GM18907 (cell line): ENCODE results near the gene DNM2.
A peak's percentile ranks its signal among the peaks of the same experiment; 100 is the strongest.
"Not testable (repeated sequence)": the region's sequence is repeated elsewhere in the genome, so short reads cannot be mapped to it uniquely, and the experiment has no call there.

Experiments used
- ATAC-seq: cut with Tn5 transposase; IDR thresholded peaks from one replicate; pipeline ENCODE4 v1.9.1; 2021; ENCODE audit warnings: mild to moderate bottlenecking, moderate library complexity; ENCODE audit not compliant: unreplicated experiment

DNM2 gene

DNA sequence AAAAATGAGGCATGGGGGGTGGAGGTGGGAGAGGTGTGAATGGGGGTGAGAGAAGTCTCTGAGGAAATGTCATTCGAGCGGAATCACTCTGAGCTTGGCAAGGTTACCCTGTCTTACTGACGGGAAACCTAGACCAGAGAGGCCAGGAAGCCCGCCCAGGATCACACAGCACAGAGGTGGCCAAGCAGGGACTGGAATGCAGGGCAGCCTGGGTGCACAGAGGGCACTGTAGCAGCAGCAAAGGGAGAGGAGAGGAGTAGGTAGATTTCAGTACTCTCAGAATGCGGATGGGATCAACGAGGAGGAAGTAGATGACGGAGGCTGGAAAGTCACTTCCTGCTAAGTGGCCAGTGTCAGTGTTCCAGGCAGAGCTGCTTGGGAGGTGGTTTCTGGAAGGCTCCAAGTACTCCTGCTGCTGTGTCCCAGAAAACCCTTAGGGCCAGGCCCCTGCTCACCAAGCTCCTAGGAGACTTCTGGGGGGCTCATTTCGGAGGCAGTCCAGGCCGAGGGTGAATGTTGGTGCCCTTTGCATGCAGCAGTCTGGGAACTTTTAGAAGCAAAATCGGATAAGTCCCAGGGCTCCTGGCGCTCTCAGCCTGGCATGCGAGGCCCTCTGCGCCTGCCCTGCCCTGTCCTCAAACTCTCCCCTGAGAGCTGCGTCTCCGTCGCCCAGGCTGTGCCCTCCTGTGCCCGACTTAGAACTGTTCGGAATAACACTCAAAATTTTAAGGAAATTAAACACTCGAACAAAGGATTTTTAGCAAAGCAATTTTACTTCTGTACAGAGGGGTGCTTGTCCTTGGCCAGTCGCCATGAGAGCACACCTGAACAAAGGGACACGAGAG, 33.5 kb downstream of the DNM2 start:
- no peak for ATAC-seq

DNA sequence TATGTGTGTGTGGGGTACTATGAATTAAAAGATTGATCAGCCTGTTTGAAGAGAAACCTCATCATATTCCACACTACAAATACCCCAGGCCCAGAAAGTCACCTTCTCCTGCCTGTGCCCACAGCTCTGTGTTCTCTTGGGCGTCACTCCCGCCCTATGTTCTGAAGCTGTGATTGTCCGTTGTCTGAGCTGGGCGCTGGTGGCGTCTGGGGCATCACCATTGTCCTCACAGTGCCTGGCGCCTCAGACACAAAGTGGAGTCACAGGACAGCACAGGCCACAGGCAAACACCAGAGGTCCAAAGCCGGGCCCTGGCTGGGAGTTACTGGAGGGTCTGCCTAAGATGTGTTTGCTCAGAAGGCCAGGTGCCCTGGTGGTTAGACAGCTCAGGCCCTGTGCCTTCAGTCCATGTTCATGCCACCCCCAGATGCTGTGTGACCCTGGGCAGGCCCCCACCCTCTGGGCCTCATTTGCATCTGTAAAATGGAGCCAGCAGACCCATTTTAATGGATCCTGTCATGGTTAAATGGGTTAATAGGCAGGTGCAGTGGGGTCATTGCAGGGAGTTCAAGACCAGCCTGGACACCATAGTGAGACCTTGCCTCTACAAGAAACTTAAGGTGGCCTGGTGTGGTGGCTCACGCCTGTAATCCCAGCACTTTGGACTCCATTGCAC, 34.5 kb downstream of the DNM2 start:
- ATAC-seq: no peak

DNA sequence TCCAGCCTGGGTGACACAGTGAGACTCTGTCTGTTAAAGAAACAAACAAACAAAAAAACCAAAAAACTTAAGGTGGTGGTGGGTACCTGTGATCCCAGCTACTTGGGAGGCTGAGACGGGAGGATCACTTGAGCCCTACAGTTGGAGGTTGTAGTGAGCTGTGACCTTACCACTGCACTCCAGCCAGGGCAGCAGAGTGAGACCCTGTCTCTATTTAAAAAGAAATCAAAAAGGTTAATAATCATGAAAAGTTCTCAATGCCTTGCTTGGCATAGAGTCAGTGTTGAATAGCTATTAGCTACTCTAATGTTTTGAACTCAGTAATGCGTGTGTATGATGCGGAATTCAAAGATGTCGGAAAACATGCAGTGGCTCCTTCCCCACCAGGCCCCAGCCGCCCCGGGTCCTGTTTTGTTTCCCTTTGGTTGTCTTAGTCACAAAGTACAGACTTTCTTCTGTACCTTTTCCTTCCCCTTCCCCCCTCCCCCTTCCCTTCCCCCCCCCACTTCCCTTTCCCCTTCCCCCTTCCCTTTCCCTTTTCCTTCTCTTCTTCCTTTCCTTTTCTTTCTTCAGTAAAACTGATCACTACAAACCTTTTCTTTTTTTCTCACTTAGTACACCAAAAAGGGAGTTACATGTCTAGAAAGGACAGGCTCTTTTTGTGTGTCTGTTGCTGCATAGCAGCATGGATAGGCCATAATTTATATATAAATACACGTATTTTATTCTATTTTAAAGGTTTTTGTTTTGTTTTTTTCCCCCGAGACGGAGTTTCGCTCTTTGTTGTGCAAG, 35.2 kb downstream of the DNM2 start:
- ATAC-seq: no peak

DNA sequence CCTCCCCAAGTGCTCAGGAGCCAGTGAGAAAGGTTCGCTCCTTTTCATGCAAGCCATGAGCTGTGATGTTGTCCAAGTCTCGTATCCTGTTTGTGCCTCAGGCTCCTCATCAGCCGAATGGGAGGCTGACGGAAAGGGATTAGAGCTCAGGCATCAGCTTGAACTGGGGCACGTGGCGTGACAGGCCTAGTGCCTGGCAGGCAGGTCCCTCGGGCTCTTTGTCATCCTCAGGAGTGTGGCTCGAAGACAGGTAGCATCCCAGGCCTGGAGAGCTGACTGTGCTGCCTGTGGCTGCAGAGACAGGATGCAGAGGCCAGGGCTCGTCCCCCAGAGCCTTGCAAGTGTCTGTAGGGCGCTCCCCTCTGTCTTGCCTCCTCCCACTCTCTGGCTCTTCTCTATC, 38.5 kb downstream of the DNM2 start:
- no peak for ATAC-seq

DNA sequence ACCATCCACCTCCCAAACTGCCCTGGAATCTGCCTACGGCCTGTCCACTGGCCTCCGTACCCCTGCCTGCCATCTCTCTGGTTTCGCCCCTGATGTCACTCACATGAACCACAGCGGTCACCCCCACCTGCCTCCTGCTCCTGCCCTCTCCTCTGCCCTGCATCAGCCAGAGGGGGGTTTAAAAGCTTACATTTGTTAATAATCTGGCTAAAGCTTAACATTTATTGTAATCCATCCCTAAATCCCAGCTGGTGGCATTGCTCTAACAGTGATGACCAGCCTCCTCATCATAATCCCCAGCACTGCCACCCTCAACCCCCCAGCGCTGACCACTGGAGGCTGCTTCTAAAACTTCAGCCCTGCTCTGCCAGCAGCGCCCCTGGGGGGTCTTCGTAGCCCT, 38.9 kb downstream of the DNM2 start:
- ATAC-seq: no peak

DNA sequence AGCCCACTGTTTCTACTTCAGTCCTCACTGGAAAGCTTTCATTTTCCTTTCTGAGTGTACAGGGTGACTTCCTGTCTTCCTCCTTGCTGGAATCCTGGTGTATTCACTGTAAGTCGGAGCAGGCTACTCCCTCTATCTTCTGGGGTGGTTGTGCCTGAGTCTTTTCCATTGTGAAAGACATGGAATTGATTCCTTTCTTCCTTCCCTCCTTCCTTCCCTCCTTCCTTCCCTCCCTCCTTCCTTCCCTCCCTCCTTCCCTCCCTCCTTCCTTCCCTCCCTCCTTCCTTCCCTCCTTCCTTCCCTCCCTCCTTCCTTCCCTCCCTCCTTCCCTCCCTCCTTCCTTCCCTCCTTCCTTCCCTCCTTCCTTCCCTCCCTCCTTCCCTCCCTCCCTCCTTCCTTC, 40.2 kb downstream of the DNM2 start:
- not testable (repeated sequence) for ATAC-seq

DNA sequence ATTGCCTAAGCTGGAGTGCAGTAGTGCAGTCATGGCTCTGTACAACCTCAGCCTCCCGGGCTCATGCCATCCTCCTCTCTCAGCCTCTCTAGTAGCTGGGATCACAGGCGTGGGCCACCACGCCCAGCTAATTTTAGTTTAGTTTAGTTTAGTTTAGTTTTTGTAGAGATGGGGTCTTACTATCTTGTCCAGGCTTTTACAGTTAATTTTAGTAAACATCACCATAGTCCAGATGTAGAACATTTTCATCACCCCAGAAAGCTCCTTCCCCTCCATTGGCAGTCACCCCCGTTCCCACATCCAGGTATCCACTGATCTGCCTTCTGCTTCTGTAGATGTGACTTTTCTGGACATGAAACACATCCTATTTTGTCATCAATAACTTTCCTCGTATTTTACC, 41.1 kb downstream of the DNM2 start:
- no peak for ATAC-seq

DNA sequence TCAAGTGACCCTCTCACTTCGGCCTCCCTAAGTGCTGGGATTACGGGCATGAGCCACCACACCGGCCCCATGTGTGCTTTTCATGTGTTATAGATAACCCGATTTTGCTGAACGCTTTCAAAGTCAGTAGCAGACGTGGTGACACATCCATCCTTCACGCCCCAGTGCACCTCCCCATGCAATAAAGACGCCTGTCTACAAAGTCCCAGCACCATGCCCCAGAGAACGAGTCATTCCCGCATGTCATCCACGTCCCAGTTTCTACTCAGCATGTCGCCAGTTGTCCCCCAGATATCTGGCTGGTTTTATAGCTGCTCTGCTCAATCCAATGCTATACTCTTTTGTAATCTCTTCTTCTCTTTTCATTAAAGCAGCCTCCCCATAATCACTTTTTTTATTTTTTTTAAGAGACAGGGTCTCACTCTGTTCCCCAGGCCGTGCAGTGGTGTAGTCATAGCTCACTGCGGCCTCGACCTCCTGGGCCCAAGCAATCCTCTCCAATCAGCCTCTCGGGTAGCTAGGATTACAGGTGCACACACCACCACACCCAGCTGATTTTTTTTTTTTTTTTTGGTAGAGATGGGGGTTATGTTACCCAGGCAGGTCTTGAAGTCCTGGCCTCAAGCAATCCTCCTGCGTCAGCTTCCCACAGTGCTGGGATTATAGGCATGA, 42.5 kb downstream of the DNM2 start:
- ATAC-seq: peak; percentile 27

DNA sequence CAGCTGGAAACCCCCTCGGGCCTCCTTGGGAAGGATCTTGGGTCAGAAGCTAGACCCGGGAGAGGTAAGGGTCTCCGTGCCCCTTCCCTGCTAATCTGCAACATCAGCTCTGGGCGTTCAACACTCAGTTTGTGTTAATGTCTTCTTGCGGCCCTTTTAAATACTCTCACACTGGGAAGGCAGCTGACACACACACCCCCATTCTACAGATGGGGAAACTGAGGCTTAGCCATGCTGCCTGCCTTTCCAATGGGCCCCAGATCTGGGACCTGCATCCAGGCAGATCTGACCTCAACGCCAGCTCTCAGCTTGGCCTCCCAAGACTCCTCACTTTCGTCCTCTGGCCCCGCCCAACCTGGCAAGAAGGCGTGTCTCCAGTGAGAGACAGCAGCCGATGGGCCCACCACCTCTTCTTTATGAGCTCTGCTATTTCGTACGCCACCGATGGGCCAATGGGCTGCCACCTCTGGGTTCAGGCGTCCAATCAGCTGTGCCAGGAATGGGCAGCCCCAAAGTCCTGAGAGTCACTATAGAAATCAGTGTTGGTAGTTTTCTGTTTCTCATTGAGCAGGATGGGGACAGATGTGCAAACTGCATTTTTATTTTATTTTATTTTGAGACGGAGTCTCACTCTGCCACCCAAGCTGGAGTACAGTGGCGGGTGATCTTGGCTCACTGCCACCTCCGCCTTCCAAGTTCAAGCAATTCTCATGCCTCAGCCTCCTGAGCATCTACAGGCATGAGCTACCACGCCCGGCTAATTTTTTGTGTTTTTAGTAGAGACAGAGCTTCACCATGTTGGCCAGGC, 43.8 kb downstream of the DNM2 start:
- no peak for ATAC-seq

DNA sequence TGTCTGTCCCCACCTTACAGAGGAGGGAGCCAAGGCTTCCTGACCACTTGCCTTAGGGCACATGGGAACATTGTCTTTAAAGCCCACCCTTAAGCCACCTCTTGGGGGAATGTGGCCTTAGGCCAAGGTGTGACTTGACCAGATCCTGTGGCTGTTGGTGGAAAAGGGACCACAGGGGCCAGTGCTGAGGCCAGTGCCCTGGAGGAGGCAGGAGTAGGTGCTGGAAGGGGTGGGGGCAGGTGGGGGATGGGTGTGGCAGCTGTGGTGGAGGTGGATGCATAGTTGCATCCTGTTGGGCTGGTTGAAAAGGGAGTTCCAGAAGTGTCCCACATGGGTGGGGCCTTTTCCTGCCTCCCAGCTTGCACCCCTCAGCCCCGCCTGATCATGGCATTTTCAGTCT, 44.8 kb downstream of the DNM2 start:
- no peak for ATAC-seq

DNA sequence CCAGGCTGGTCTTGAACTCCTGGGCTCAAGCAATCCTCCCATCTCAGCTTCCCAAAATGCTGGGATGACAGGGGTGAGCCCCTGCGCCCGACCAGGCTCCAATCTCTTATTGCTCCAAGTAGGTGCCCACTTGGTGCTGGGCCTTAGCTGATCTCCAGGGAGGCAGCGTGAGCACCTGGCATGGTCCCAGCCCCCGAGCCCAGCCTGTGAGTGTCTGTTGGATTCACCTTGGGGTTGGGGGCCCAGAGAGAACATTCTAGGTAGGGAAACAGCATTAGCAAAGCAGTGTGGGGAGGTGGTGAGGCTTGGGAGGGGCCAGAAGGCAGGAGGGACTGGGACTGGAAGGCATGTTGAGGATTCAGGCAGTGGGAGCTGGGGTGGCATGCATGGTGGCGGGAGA, 45.5 kb downstream of the DNM2 start:
- no peak for ATAC-seq

DNA sequence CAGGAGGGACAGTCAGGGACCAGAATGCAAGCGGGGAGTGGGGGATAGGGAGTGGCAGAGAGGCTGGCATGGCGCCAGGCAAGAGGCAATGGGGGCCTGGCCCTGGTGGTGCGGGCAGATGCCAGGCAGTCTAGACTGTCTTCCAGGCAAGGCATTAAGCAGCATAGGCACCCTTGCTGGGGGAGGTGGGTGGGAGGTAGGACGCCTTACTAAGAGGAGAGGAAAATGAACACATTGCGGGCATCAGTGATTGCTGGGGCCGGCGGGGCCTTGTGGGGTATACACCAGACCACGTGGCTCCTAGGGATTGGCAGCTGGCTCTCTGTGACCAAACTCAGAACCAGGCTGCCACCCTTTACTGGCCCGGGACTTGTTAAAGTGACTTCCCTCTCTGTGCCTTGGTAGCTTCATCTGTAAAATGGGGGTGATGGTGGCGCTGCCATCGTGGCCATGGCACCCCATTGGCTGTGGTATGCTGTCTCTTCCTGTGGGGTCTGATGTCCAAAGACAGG, 46.0 kb downstream of the DNM2 start:
- no peak for ATAC-seq

DNA sequence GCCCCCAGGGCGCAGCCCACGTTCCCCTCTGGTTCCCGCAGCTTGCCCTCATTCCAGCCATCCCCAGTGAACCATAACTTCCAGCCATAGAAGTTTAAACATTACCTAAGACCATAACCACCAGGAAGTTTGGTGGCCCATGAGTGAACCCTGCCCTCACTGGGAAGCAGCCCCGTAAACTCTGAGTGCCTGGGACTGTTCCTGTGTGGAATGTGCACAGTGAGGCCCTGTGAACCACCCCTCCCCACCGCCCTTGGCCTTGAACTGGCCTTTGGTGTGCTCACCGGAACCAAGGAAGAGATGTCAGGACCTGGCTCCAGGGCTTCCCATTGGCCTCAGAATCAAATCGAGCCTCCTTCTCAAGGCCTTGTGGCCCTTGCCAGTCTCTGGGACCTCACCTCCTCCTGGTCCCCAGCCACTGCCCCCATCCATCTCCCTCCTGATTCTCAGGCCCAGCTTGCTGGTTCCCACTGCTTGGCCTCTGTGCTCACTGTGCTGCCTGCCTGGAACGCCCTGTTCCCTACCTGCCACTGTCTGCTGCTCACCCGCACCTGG, 46.5 kb downstream of the DNM2 start:
- no peak for ATAC-seq

DNA sequence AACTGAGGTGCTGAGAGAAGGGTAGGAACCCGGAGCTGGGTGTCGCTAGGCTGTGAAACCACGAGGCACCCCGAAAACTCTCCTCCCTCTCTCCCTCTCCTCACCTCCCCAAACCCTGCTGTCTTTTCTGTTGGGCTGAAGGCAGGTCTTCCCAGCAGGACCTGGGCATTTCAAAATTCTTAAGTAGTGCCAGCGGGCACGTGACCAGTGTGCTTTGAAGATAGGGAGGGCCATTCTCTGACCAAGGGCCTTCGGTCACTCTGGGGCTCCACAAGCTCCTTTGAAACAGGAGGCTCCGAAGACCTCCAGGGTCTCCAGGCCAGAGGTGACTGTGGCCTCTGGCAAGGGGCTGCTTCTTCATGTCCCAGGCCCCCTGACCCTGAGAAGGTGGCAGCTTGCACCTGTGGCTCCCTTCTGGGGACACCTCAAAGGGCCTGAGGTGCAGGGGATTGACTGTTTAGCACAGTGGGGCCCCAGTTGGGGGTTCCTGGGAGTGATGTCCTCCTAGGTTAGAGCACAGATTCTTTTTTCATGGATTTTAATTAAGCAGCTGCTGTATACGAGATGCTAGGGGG, 48.3 kb downstream of the DNM2 start:
- ATAC-seq: no peak

DNA sequence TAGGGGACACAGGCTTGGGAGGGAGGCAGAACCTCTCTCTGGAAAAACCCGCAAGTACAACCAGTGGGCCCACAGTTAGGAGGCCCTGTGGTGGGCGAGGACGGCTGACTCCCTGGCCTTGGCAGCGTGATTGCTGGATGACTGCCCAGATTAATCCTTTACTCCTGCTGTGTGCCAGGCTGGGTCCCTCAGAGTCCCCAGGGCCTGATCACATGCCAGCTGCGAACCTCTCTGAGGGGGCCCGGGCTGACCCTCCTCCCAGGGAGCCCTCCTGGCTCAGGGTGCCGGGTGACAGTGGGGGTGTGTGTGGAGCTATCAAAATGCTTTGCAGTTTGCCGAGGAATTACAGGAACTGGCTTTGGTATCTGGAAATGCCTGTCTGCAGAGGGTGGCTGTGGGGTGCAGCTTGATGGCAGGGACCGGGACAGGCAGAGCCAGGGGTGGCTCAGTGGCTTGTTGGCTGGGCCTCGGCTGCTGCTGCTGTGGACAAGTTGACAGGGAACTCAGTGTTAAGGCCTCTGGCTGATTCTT, 48.9 kb downstream of the DNM2 start:
- no peak for ATAC-seq

DNA sequence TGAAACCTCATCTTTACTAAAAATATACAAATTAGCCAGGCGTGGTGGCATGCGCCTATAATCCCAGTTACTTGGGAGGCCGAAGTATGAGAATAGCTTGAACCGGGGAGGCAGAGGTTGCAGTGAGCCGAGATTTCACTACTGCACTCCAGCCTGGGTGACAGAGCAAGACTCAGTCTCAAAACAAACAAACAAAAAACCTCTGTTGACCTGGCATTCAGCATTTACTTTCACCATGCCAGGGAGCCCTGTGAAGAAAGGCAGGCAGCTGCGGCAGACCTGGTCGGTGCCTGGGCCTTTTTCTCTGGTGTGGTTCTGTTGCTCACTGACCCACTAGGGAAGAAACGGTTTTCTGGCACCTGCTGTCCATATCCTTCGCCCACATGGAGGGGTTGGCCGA, 49.8 kb downstream of the DNM2 start:
- ATAC-seq: no peak

DNA sequence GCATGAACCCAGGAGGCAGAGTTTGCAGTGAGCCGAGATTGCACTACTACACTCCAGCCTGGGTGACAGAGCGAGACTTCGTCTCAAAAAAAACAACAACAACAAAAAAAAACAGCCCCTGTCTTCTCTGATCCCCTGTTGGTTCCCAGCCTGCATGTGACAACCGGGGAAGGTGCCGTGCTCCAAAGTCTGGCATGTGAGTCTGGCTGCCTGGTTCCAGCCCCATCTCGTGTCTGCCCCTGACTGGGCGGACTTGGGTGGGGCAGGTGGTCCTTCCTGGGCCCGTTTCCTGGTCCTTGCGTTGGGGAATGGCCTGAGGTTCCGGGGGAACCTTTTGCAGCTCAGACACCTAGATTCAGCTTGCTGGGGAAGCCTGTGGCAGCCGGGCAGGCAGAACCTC, 50.5 kb downstream of the DNM2 start:
- no peak for ATAC-seq

DNA sequence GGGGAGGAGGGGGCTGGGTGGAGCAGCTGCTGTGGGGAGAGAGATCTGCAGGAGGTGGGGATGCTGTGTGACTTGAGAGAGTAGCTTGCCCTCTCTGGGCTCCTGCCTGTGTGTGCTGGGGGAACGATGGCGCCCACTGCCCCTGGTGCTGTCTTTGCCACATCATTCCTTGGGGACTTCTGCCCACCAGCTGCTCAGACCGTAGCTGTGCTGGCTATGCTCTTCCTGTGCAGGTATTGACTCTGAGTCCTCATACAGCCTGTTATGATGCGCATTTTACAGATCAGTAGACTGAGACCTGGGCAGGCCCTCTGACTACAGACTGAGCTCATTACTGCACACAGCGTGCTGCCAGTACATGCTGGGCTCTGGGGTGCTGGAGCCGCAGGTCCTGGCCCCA, 51.1 kb downstream of the DNM2 start:
- ATAC-seq: no peak
